Measurements from ENCODE around the gene DIPK1C. TPM values are rescaled to one million over a fixed set of nuclear protein-coding genes. Genes with fewer than 3 reads are reported as not detected.

Gene DIPK1C
- total and polyA plus RNA-seq, 9 of the 15 experiments (the other 6 are each of a cell fraction or from before 2014, with no cell fraction given): 0.04 to 0.32 (median 0.15) TPM; not detected in 2

GRCh38 chr18:74480149-74480651, 23.1 kb upstream of the DIPK1C start (continued):
- TF ChIP-seq U2AF2 (optimal IDR thresholded peaks at IDR 0.05; ENCODE audit: low read depth, low read length) (no peak), MXD1 (CRISPR knock-in tag; IDR thresholded peaks at IDR 0.05; ENCODE audit: borderline replicate concordance, poor library complexity, severe bottlenecking) (no peak), E4F1 (CRISPR knock-in tag; IDR thresholded peaks at IDR 0.05; ENCODE audit: borderline replicate concordance) (no peak), DLX4 (CRISPR knock-in tag; IDR thresholded peaks at IDR 0.05) (no peak), E2F6 (IDR thresholded peaks at IDR 0.05; ENCODE audit: borderline replicate concordance in 1 of 2, extremely low read depth in 1 of 2, insufficient read depth in 1 of 2, insufficient read length in 1 of 2, low read depth in 1 of 2, low read length in 1 of 2, poor library complexity in 1 of 2, severe bottlenecking in 1 of 2) (no peak), HMGN3 (IDR thresholded peaks at IDR 0.05; ENCODE audit: borderline replicate concordance, extremely low read depth, insufficient read length, low read depth, low read length) (no peak), KLF10 (CRISPR knock-in tag; IDR thresholded peaks at IDR 0.05) (no peak), IRF1 (CRISPR knock-in tag; IDR thresholded peaks at IDR 0.05; ENCODE audit: borderline replicate concordance) (no peak), HMBOX1 (IDR thresholded peaks at IDR 0.05) (no peak), CBFA2T2 (conservative IDR thresholded peaks at IDR 0.05) (peak; percentile 75)
